ENCODE measurements around the gene ZNF775. TPM values are rescaled to one million over a fixed set of nuclear protein-coding genes. Genes with fewer than 3 reads are reported as not detected.

Gene ZNF775
- total and polyA plus RNA-seq, 2 of the 13 experiments (the other 11 are each of a cell fraction or from before 2014, with no cell fraction given), result 3.1 to 3.2 TPM

DNA sequence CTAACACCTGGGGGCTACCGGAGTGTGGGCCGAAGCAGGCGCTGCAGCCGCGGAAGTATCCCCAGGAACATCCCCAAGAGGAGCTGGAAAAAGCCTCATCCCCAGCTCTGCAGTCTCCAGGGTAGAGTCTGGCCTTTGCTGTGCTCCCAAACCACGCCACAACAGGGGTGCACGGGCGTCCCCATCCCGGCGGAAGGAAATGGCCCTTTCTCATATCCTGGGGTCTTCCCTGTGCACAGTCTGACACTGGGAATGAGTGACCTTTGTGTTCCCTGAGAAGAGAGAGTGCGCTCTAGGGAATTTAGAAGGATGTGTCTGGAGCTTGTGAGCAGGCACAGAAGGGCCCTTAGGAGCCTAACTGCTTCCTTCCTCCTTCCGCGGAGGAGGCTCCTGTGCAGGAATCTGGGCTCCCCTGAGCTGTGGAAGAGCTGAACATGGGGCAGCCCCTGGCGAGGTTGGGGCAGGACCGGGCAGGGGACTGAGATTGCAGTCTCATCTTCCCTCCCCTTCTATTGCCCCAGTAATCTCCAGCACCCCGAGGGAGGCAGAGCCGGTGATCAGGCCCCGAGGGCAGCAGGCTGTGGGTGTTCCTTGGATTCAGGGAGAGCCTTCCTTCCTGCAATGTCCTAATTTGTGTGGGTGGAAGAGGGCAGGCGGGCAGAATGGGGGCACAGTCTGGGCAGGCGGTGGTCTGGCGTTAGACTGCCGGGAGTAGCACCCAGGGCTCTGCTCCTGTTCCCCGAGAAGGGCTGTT, 9.2 kb upstream of the ZNF775 start (continued):
- TF ChIP-seq ZNF781 (CRISPR knock-in tag; IDR thresholded peaks at IDR 0.05; ENCODE audit: borderline replicate concordance, not compliant biosample characterization) (no peak), HOXA9 (CRISPR knock-in tag; IDR thresholded peaks at IDR 0.05; ENCODE audit: borderline replicate concordance) (no peak), TFDP1 (CRISPR knock-in tag; IDR thresholded peaks at IDR 0.05; ENCODE audit: borderline replicate concordance) (no peak), ZNF737 (CRISPR knock-in tag; IDR thresholded peaks at IDR 0.05; ENCODE audit: borderline replicate concordance) (no peak), RBM39 (IDR thresholded peaks at IDR 0.05; ENCODE audit: low read depth, low read length, poor library complexity, severe bottlenecking) (peak; percentile 45), ZNF572 (CRISPR knock-in tag; IDR thresholded peaks at IDR 0.05) (no peak), BCL6 (CRISPR knock-in tag; IDR thresholded peaks at IDR 0.05) (peak; percentile 41; the same call in 1 of the 2 replicates), ZNF552 (CRISPR knock-in tag; IDR thresholded peaks at IDR 0.05; ENCODE audit: borderline replicate concordance) (no peak), THAP7 (CRISPR knock-in tag; IDR thresholded peaks at IDR 0.05) (0 out of 2 replicates have a peak, but pooled peaks have one; percentile 64), ZFP36 (IDR thresholded peaks at IDR 0.05; ENCODE audit: borderline replicate concordance, low read depth, low read length, partially characterized antibody) (no peak), ZNF749 (CRISPR knock-in tag; IDR thresholded peaks at IDR 0.05; ENCODE audit: borderline replicate concordance) (no peak), KLF6 (CRISPR knock-in tag; IDR thresholded peaks at IDR 0.05) (no peak), ZNF263 (CRISPR knock-in tag; IDR thresholded peaks at IDR 0.05) (no peak), ZNF570 (CRISPR knock-in tag; IDR thresholded peaks at IDR 0.05; ENCODE audit: borderline replicate concordance) (no peak), ZSCAN31 (CRISPR knock-in tag; IDR thresholded peaks at IDR 0.05; ENCODE audit: low read depth) (no peak), ZNF101 (CRISPR knock-in tag; IDR thresholded peaks at IDR 0.05; ENCODE audit: borderline replicate concordance, low read depth) (no peak), HNRNPUL1 (IDR thresholded peaks at IDR 0.05; ENCODE audit: low read depth, low read length) (no peak), ETV6 (CRISPR knock-in tag; conservative IDR thresholded peaks at IDR 0.05) (0 out of 2 replicates have a peak, but pooled peaks have one; percentile 2), EED (CRISPR knock-in tag; IDR thresholded peaks at IDR 0.05) (no peak), RXRB (CRISPR knock-in tag; IDR thresholded peaks at IDR 0.05; ENCODE audit: borderline replicate concordance) (no peak), TBX2 (CRISPR knock-in tag; IDR thresholded peaks at IDR 0.05; ENCODE audit: borderline replicate concordance) (no peak)
- TF ChIP-seq, protein P1, sequence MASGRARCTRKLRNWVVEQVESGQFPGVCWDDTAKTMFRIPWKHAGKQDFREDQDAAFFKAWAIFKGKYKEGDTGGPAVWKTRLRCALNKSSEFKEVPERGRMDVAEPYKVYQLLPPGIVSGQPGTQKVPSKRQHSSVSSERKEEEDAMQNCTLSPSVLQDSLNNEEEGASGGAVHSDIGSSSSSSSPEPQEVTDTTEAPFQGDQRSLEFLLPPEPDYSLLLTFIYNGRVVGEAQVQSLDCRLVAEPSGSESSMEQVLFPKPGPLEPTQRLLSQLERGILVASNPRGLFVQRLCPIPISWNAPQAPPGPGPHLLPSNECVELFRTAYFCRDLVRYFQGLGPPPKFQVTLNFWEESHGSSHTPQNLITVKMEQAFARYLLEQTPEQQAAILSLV (CRISPR knock-in tag; IDR thresholded peaks at IDR 0.05; ENCODE audit: borderline replicate concordance), result no peak
- TF ChIP-seq, protein P2, sequence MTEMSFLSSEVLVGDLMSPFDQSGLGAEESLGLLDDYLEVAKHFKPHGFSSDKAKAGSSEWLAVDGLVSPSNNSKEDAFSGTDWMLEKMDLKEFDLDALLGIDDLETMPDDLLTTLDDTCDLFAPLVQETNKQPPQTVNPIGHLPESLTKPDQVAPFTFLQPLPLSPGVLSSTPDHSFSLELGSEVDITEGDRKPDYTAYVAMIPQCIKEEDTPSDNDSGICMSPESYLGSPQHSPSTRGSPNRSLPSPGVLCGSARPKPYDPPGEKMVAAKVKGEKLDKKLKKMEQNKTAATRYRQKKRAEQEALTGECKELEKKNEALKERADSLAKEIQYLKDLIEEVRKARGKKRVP (CRISPR knock-in tag; IDR thresholded peaks at IDR 0.05), result no peak
- TF ChIP-seq, protein P3, sequence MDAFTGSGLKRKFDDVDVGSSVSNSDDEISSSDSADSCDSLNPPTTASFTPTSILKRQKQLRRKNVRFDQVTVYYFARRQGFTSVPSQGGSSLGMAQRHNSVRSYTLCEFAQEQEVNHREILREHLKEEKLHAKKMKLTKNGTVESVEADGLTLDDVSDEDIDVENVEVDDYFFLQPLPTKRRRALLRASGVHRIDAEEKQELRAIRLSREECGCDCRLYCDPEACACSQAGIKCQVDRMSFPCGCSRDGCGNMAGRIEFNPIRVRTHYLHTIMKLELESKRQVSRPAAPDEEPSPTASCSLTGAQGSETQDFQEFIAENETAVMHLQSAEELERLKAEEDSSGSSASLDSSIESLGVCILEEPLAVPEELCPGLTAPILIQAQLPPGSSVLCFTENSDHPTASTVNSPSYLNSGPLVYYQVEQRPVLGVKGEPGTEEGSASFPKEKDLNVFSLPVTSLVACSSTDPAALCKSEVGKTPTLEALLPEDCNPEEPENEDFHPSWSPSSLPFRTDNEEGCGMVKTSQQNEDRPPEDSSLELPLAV (CRISPR knock-in tag; conservative IDR thresholded peaks at IDR 0.05; ENCODE audit: low read depth), result no peak
